Measurements from ENCODE around the gene EFCAB8.

EFCAB8 gene

DNA sequence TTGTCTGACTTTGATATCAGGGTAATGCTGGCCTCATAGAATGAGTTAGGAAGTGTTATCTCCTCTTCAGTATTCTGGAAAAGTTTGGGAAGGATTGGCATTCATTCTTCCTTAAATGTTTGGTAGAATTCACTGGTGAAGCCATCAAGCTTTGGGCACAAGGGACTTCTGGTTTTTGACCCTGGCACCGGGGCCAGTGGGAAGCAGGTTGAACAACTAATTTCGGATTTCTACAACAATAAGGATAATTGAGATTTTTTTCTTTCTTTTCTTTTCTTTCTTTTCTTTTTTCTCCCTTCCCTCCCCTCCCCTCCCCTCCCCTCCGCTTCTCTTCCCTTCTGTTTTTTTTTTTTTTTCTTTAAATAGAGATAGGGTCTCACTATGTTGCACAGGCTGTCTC is 70.4 kb downstream of the EFCAB8 start:
- H3K27ac ChIP-seq: no peak overlapping the region
- H3K27me3 ChIP-seq (ENCODE audit: insufficient read depth, low read depth): no peaks in the 10 kb centered on the region
- H3K4me1 ChIP-seq (ENCODE audit: low read depth, poor library complexity, severe bottlenecking): no peaks in the 10 kb centered on the region
- no peak overlapping the region for H3K4me3 ChIP-seq (IDR thresholded peaks at IDR 0.05; ENCODE audit: insufficient read depth, low read depth, low read length)
- H4K20me1 ChIP-seq (ENCODE audit: insufficient read depth): no peaks in the 10 kb centered on the region
- no peak overlapping the region for H2AFZ ChIP-seq (ENCODE audit: low read depth)
- H3K79me2 ChIP-seq (ENCODE audit: insufficient read depth, low read depth): no peaks in the 10 kb centered on the region
- no peak overlapping the region for H3K9ac ChIP-seq
- H3K36me3 ChIP-seq (ENCODE audit: insufficient read depth): no peaks in the 10 kb centered on the region
- no peak for TF ChIP-seq CTCF (conservative IDR thresholded peaks at IDR 0.05; ENCODE audit: low read depth, low read length)
- H3K4me2 ChIP-seq: no peak overlapping the region

DNA sequence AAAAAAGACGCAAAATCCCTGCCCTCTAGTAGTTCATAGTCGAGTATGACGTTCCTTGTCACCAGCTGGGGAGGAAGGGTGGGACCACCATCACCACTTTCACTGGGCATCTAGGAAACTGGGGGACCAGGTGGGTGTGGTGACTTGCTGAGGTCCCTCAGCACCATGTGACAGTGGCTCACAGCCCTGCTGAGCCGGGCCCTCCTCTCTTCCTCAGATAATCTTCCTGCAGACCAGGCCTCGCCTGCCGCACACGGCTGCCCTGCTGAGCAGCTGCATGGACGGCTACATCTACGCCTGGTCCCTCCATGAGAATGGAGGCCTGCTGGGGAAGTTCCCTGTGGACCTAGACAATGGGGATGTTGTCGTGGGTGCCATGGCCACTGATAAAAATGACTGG is 71.5 kb downstream of the EFCAB8 start:
- Histone ChIP-seq H3K4me3 (IDR thresholded peaks at IDR 0.05; ENCODE audit: insufficient read depth, low read depth, low read length) (no peak overlapping the region), H4K20me1 (ENCODE audit: insufficient read depth) (no peaks in the 10 kb centered on the region), H2AFZ (ENCODE audit: low read depth) (no peak overlapping the region), H3K27me3 (ENCODE audit: insufficient read depth, low read depth) (no peaks in the 10 kb centered on the region), H3K27ac (no peak overlapping the region), H3K9ac (no peak overlapping the region), H3K4me2 (no peak overlapping the region), H3K36me3 (ENCODE audit: insufficient read depth) (no peaks in the 10 kb centered on the region), H3K4me1 (ENCODE audit: low read depth, poor library complexity, severe bottlenecking) (no peaks in the 10 kb centered on the region), H3K79me2 (ENCODE audit: insufficient read depth, low read depth) (no peaks in the 10 kb centered on the region)
- no peak for TF ChIP-seq CTCF (conservative IDR thresholded peaks at IDR 0.05; ENCODE audit: low read depth, low read length)

GRCh38 chr20:32930701-32931100 is 72.0 kb downstream of the EFCAB8 start:
- no peak overlapping the region for H3K4me2 ChIP-seq
- no peak overlapping the region for H3K4me3 ChIP-seq (IDR thresholded peaks at IDR 0.05; ENCODE audit: insufficient read depth, low read depth, low read length)
- H2AFZ ChIP-seq (ENCODE audit: low read depth): no peak overlapping the region
- no peaks in the 10 kb centered on the region for H3K27me3 ChIP-seq (ENCODE audit: insufficient read depth, low read depth)
- no peaks in the 10 kb centered on the region for H3K36me3 ChIP-seq (ENCODE audit: insufficient read depth)
- H3K79me2 ChIP-seq (ENCODE audit: insufficient read depth, low read depth): no peaks in the 10 kb centered on the region
- H3K4me1 ChIP-seq (ENCODE audit: low read depth, poor library complexity, severe bottlenecking): no peaks in the 10 kb centered on the region
- H3K27ac ChIP-seq: no peak overlapping the region
- TF ChIP-seq CTCF (conservative IDR thresholded peaks at IDR 0.05; ENCODE audit: low read depth, low read length): no peak
- no peak overlapping the region for H3K9ac ChIP-seq
- H4K20me1 ChIP-seq (ENCODE audit: insufficient read depth): no peaks in the 10 kb centered on the region

- H3K79me2 ChIP-seq (ENCODE audit: insufficient read depth, low read depth): no peaks in the 10 kb centered on the region
- no peak overlapping the region for H3K4me3 ChIP-seq (IDR thresholded peaks at IDR 0.05; ENCODE audit: insufficient read depth, low read depth, low read length)
- no peak overlapping the region for H3K9ac ChIP-seq
- no peaks in the 10 kb centered on the region for H3K36me3 ChIP-seq (ENCODE audit: insufficient read depth)
- TF ChIP-seq CTCF (conservative IDR thresholded peaks at IDR 0.05; ENCODE audit: low read depth, low read length): no peak
- no peak overlapping the region for H3K27ac ChIP-seq
- no peaks in the 10 kb centered on the region for H4K20me1 ChIP-seq (ENCODE audit: insufficient read depth)
- H3K27me3 ChIP-seq (ENCODE audit: insufficient read depth, low read depth): no peaks in the 10 kb centered on the region
- H2AFZ ChIP-seq (ENCODE audit: low read depth): no peak overlapping the region
- no peaks in the 10 kb centered on the region for H3K4me1 ChIP-seq (ENCODE audit: low read depth, poor library complexity, severe bottlenecking)
- no peak overlapping the region for H3K4me2 ChIP-seq
These were observed 75.9 kb downstream of the EFCAB8 start for GRCh38 chr20:32934580-32934979.

Measured in KMS-11 (cell line).